Measurements from ENCODE around the gene FOXK1. TPM values are rescaled to one million over a fixed set of nuclear protein-coding genes. Genes with fewer than 3 reads are reported as not detected.

Gene FOXK1
- total and polyA plus RNA-seq, 2 of the 13 experiments (the other 11 are each of a cell fraction or from before 2014, with no cell fraction given) = 4.6 to 8.8 TPM

GRCh38 chr7:4712281-4713182, 30.4 kb downstream of the FOXK1 start (continued):
- TF ChIP-seq, protein P1, sequence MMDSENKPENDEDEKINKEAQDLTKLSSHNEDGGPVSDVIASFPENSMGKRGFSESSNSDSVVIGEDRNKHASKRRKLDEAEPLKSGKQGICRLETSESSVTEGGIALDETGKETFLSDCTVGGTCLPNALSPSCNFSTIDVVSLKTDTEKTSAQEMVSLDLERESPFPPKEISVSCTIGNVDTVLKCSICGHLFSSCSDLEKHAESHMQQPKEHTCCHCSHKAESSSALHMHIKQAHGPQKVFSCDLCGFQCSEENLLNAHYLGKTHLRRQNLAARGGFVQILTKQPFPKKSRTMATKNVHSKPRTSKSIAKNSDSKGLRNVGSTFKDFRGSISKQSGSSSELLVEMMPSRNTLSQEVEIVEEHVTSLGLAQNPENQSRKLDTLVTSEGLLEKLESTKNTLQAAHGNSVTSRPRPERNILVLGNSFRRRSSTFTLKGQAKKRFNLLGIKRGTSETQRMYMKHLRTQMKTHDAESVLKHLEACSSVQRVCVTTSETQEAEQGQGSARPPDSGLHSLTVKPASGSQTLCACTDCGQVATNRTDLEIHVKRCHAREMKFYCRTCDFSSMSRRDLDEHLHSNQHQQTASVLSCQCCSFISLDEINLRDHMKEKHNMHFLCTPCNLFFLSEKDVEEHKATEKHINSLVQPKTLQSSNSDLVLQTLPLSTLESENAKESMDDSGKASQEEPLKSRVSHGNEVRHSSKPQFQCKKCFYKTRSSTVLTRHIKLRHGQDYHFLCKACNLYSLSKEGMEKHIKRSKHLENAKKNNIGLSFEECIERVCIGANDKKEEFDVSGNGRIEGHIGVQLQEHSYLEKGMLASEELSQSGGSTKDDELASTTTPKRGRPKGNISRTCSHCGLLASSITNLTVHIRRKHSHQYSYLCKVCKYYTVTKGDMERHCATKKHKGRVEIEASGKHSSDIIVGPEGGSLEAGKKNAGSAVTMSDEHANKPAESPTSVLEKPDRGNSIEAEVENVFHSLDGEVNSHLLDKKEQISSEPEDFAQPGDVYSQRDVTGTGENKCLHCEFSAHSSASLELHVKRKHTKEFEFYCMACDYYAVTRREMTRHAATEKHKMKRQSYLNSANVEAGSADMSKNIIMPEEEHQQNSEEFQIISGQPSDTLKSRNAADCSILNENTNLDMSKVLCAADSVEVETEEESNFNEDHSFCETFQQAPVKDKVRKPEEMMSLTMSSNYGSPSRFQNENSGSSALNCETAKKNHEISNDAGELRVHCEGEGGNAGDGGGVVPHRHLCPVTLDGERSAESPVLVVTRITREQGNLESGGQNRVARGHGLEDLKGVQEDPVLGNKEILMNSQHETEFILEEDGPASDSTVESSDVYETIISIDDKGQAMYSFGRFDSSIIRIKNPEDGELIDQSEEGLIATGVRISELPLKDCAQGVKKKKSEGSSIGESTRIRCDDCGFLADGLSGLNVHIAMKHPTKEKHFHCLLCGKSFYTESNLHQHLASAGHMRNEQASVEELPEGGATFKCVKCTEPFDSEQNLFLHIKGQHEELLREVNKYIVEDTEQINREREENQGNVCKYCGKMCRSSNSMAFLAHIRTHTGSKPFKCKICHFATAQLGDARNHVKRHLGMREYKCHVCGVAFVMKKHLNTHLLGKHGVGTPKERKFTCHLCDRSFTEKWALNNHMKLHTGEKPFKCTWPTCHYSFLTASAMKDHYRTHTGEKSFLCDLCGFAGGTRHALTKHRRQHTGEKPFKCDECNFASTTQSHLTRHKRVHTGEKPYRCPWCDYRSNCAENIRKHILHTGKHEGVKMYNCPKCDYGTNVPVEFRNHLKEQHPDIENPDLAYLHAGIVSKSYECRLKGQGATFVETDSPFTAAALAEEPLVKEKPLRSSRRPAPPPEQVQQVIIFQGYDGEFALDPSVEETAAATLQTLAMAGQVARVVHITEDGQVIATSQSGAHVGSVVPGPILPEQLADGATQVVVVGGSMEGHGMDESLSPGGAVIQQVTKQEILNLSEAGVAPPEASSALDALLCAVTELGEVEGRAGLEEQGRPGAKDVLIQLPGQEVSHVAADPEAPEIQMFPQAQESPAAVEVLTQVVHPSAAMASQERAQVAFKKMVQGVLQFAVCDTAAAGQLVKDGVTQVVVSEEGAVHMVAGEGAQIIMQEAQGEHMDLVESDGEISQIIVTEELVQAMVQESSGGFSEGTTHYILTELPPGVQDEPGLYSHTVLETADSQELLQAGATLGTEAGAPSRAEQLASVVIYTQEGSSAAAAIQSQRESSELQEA (CRISPR knock-in tag; IDR thresholded peaks at IDR 0.05; ENCODE audit: not compliant biosample characterization) = no peak
- no peak for TF ChIP-seq TBL1XR1 (IDR thresholded peaks at IDR 0.05; ENCODE audit: borderline replicate concordance, low read length, partially characterized antibody)
- TF ChIP-seq ZNF329 (CRISPR knock-in tag; IDR thresholded peaks at IDR 0.05; ENCODE audit: low read depth) = no peak
- TF ChIP-seq NFKBIZ (CRISPR knock-in tag; IDR thresholded peaks at IDR 0.05) = no peak
- no peak for TF ChIP-seq ZSCAN22 (CRISPR knock-in tag; IDR thresholded peaks at IDR 0.05)
- no peak for TF ChIP-seq AGO1 (IDR thresholded peaks at IDR 0.05; ENCODE audit: low read depth, low read length, poor library complexity, severe bottlenecking)
- no peak for TF ChIP-seq ARID2 (CRISPR knock-in tag; IDR thresholded peaks at IDR 0.05; ENCODE audit: borderline replicate concordance)
- TF ChIP-seq, protein P2, sequence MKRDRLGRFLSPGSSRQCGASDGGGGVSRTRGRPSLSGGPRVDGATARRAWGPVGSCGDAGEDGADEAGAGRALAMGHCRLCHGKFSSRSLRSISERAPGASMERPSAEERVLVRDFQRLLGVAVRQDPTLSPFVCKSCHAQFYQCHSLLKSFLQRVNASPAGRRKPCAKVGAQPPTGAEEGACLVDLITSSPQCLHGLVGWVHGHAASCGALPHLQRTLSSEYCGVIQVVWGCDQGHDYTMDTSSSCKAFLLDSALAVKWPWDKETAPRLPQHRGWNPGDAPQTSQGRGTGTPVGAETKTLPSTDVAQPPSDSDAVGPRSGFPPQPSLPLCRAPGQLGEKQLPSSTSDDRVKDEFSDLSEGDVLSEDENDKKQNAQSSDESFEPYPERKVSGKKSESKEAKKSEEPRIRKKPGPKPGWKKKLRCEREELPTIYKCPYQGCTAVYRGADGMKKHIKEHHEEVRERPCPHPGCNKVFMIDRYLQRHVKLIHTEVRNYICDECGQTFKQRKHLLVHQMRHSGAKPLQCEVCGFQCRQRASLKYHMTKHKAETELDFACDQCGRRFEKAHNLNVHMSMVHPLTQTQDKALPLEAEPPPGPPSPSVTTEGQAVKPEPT (CRISPR knock-in tag; IDR thresholded peaks at IDR 0.05; ENCODE audit: low read depth) = no peak
- no peak for TF ChIP-seq CBX5 (CRISPR knock-in tag; IDR thresholded peaks at IDR 0.05; ENCODE audit: borderline replicate concordance)
- no peak for TF ChIP-seq CHD2 (IDR thresholded peaks at IDR 0.05; ENCODE audit: low read depth, low read length)
- TF ChIP-seq SP4 (CRISPR knock-in tag; IDR thresholded peaks at IDR 0.05) = no peak
- TF ChIP-seq FIP1L1 (IDR thresholded peaks at IDR 0.05; ENCODE audit: borderline replicate concordance, insufficient read depth, low read depth, low read length) = no peak
- peak; percentile 24; the same call in 1 of the 2 replicates for TF ChIP-seq MAX (IDR thresholded peaks at IDR 0.05)
- TF ChIP-seq ZNF251 (CRISPR knock-in tag; IDR thresholded peaks at IDR 0.05) = no peak
- TF ChIP-seq ZBTB8A (CRISPR knock-in tag; IDR thresholded peaks at IDR 0.05; ENCODE audit: borderline replicate concordance, low read depth) = no peak
- TF ChIP-seq CREB1 (IDR thresholded peaks at IDR 0.05) = no peak
- no peak for TF ChIP-seq CREB1 (CRISPR knock-in tag; IDR thresholded peaks at IDR 0.05)
- TF ChIP-seq FOXK2 (IDR thresholded peaks at IDR 0.05) = no peak
- no peak; the same call in 1 of the 2 replicates for TF ChIP-seq ZNF501 (CRISPR knock-in tag; IDR thresholded peaks at IDR 0.05)
- no peak for TF ChIP-seq NCOR1 (IDR thresholded peaks at IDR 0.05; ENCODE audit: borderline replicate concordance, low read length)

All from HepG2 (cell line).